Measurements from ENCODE around the gene TNRC18. TPM values are rescaled to one million over a fixed set of nuclear protein-coding genes. Genes with fewer than 3 reads are reported as not detected.

Gene TNRC18
- total and polyA plus RNA-seq, 9 of the 15 experiments (the other 6 are each of a cell fraction or from before 2014, with no cell fraction given): 0.03 to 43.2 (median 18.0) TPM

DNA sequence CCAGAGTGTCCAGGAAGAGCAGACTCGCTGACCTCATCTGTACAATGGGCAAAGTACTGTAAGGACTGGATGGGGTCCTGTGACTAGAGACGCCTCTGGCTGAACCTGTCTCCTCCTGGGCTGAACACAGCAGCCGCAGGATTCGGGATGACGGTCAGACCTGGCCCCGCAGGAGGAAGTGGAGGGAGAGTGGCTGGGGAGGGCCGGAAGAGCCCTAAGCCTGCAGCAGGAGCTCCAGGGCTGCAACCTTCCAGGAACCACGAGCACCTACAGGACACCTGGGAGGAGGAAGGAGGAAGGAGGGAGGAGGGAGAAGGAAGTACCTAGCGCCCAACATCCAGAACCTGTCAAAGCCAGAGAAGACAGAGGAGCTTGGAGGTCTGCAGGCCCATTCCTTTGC is 30.3 kb downstream of the TNRC18 start:
- no peak overlapping the region for H3K4me3 ChIP-seq
- no peak overlapping the region for H3K4me2 ChIP-seq (ENCODE audit: insufficient read depth, low read length)
- in situ Hi-C loops (cut with MboI) (no loop called here), intact Hi-C loops (cut with micrococcal nuclease) (no loop called here)
- H3K9me3 ChIP-seq (replicated peaks; ENCODE audit: control insufficient read depth, insufficient read depth, low read depth, low read length): no peaks in the 10 kb centered on the region
- 91% methylated on average over 9 of the region's 9 CpGs for WGBS (ENCODE audit: insufficient coverage, low coverage, missing lambda C conversion rate)
- FAIRE-seq: no peak
- no peak overlapping the region for H3K9ac ChIP-seq (ENCODE audit: insufficient read depth in 1 of 2, low read depth in 2 of 2, low read length in 2 of 2)
- no peak for DNase-seq (ENCODE audit: extremely low read depth in 1 of 4, low spot score in 3 of 4)
- ChIA-PET POLR2A (interaction anchor here (1.2 kb wide), 2 partner anchors 11 to 15 kb away, joined by 3 read pairs; no protein-coding TSS in a partner anchor), CTCF (ENCODE audit: low intra/inter-chr PET ratio) (no interaction called here)
- no peak overlapping the region for H3K27ac ChIP-seq (ENCODE audit: extremely low read depth, low read depth, low read length)
- H3K4me1 ChIP-seq (replicated peaks in 1 of 2; ENCODE audit: control insufficient read depth in 2 of 2, insufficient read depth in 2 of 2, low read length in 2 of 2): peaks cover 0 to 18% of the 10 kb centered on the region in 2 experiments; a peak in 1 of 5 replicates
- no peak overlapping the region for H2AFZ ChIP-seq (ENCODE audit: low read depth, low read length)
- no peaks in the 10 kb centered on the region; the same call in 2 of the 3 replicates for H3K79me2 ChIP-seq (ENCODE audit: control insufficient read depth, insufficient read depth, low read length)
- ATAC-seq: no peak
- H3K27me3 ChIP-seq (ENCODE audit: control insufficient read depth in 2 of 2, insufficient read depth in 2 of 2, low read length in 2 of 2): no peaks in the 10 kb centered on the region
- H3K9me1 ChIP-seq (ENCODE audit: control insufficient read depth, insufficient read depth, low read length): no peaks in the 10 kb centered on the region
- no TSS peak for BruUV-seq (replicated peaks)
- H3K36me3 ChIP-seq (ENCODE audit: control insufficient read depth, insufficient read depth, low read length): peaks cover 29% of the 10 kb centered on the region; the same call in 2 of the 3 replicates
- H4K20me1 ChIP-seq (replicated peaks; ENCODE audit: control insufficient read depth, insufficient read depth, low read length): no peaks in the 10 kb centered on the region
- TF ChIP-seq CBX5 (IDR thresholded peaks at IDR 0.05; ENCODE audit: borderline replicate concordance, low read depth): no peak
- TF ChIP-seq ZNF263 (CRISPR knock-in tag; IDR thresholded peaks at IDR 0.05; ENCODE audit: borderline replicate concordance): peak; percentile 82
- TF ChIP-seq, protein P1, sequence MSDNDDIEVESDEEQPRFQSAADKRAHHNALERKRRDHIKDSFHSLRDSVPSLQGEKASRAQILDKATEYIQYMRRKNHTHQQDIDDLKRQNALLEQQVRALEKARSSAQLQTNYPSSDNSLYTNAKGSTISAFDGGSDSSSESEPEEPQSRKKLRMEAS (CRISPR knock-in tag; IDR thresholded peaks at IDR 0.05): no peak
- TF ChIP-seq, protein P2, sequence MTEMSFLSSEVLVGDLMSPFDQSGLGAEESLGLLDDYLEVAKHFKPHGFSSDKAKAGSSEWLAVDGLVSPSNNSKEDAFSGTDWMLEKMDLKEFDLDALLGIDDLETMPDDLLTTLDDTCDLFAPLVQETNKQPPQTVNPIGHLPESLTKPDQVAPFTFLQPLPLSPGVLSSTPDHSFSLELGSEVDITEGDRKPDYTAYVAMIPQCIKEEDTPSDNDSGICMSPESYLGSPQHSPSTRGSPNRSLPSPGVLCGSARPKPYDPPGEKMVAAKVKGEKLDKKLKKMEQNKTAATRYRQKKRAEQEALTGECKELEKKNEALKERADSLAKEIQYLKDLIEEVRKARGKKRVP (CRISPR knock-in tag; IDR thresholded peaks at IDR 0.05): no peak
- TF ChIP-seq, protein P3, sequence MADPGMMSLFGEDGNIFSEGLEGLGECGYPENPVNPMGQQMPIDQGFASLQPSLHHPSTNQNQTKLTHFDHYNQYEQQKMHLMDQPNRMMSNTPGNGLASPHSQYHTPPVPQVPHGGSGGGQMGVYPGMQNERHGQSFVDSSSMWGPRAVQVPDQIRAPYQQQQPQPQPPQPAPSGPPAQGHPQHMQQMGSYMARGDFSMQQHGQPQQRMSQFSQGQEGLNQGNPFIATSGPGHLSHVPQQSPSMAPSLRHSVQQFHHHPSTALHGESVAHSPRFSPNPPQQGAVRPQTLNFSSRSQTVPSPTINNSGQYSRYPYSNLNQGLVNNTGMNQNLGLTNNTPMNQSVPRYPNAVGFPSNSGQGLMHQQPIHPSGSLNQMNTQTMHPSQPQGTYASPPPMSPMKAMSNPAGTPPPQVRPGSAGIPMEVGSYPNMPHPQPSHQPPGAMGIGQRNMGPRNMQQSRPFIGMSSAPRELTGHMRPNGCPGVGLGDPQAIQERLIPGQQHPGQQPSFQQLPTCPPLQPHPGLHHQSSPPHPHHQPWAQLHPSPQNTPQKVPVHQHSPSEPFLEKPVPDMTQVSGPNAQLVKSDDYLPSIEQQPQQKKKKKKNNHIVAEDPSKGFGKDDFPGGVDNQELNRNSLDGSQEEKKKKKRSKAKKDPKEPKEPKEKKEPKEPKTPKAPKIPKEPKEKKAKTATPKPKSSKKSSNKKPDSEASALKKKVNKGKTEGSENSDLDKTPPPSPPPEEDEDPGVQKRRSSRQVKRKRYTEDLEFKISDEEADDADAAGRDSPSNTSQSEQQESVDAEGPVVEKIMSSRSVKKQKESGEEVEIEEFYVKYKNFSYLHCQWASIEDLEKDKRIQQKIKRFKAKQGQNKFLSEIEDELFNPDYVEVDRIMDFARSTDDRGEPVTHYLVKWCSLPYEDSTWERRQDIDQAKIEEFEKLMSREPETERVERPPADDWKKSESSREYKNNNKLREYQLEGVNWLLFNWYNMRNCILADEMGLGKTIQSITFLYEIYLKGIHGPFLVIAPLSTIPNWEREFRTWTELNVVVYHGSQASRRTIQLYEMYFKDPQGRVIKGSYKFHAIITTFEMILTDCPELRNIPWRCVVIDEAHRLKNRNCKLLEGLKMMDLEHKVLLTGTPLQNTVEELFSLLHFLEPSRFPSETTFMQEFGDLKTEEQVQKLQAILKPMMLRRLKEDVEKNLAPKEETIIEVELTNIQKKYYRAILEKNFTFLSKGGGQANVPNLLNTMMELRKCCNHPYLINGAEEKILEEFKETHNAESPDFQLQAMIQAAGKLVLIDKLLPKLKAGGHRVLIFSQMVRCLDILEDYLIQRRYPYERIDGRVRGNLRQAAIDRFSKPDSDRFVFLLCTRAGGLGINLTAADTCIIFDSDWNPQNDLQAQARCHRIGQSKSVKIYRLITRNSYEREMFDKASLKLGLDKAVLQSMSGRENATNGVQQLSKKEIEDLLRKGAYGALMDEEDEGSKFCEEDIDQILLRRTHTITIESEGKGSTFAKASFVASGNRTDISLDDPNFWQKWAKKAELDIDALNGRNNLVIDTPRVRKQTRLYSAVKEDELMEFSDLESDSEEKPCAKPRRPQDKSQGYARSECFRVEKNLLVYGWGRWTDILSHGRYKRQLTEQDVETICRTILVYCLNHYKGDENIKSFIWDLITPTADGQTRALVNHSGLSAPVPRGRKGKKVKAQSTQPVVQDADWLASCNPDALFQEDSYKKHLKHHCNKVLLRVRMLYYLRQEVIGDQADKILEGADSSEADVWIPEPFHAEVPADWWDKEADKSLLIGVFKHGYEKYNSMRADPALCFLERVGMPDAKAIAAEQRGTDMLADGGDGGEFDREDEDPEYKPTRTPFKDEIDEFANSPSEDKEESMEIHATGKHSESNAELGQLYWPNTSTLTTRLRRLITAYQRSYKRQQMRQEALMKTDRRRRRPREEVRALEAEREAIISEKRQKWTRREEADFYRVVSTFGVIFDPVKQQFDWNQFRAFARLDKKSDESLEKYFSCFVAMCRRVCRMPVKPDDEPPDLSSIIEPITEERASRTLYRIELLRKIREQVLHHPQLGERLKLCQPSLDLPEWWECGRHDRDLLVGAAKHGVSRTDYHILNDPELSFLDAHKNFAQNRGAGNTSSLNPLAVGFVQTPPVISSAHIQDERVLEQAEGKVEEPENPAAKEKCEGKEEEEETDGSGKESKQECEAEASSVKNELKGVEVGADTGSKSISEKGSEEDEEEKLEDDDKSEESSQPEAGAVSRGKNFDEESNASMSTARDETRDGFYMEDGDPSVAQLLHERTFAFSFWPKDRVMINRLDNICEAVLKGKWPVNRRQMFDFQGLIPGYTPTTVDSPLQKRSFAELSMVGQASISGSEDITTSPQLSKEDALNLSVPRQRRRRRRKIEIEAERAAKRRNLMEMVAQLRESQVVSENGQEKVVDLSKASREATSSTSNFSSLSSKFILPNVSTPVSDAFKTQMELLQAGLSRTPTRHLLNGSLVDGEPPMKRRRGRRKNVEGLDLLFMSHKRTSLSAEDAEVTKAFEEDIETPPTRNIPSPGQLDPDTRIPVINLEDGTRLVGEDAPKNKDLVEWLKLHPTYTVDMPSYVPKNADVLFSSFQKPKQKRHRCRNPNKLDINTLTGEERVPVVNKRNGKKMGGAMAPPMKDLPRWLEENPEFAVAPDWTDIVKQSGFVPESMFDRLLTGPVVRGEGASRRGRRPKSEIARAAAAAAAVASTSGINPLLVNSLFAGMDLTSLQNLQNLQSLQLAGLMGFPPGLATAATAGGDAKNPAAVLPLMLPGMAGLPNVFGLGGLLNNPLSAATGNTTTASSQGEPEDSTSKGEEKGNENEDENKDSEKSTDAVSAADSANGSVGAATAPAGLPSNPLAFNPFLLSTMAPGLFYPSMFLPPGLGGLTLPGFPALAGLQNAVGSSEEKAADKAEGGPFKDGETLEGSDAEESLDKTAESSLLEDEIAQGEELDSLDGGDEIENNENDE (IDR thresholded peaks at IDR 0.05; ENCODE audit: low read depth, low read length): no peak
